HG02943 (cell line): ENCODE data around the gene PSMG1.

Source experiments
- ATAC-seq: cut with Tn5 transposase; IDR thresholded peaks from one replicate; pipeline ENCODE4 v1.9.1; 2021; ENCODE audit warnings: mild to moderate bottlenecking, low read depth, moderate library complexity; ENCODE audit not compliant: unreplicated experiment

PSMG1 gene

DNA sequence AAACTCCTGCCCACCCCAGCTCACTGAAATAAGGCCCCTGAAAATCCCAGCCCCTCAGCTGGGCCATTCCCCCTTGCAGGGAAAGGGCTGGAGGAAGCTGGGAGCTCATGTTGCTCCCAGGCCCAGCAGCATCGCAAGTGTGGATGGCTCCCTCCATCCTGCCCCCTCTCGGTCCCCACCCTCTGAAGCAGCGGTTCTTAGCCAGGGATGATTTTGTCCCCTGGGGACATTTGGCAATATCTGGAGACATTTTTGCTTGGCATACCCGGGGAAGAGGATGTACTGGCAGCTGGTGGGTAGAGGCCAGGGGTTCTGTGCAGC is 56.8 kb downstream of the PSMG1 start:
- no peak for ATAC-seq

- no peak for ATAC-seq
These were observed 57.3 kb downstream of the PSMG1 start for GRCh38 chr21:39125752-39126485.
